ENCODE data around the gene SHROOM3. TPM values are rescaled to one million over a fixed set of nuclear protein-coding genes. Genes with fewer than 3 reads are reported as not detected.

SHROOM3 gene
- total and polyA plus RNA-seq, 2 donors (not counting 1 experiment from before 2014, with no cell fraction given): 0.91 to 1.5 TPM

- ChIA-PET CTCF (no interaction called here), POLR2A (no interaction called here)
- no peak for TF ChIP-seq CTCF (IDR thresholded peaks at IDR 0.05)
- Histone ChIP-seq H3K79me2 (ENCODE audit: control insufficient read depth, insufficient read depth, low read length) (no peaks in the 10 kb centered on the region), H4K20me1 (ENCODE audit: control insufficient read depth, insufficient read depth, low read length, poor library complexity, severe bottlenecking) (no peaks in the 10 kb centered on the region), H3K9me3 (ENCODE audit: control extremely low read depth in 1 of 3, control insufficient read depth in 2 of 3, insufficient read depth in 1 of 3, low read length in 2 of 3) (no peaks in the 10 kb centered on the region), H3K9ac (ENCODE audit: low read length) (no peak overlapping the region), H3K4me2 (replicated peaks; ENCODE audit: low read depth, low read length, poor library complexity, severe bottlenecking) (no peak overlapping the region), H3K36me3 (replicated peaks in 1 of 2; ENCODE audit: control extremely low read depth in 1 of 2, control insufficient read depth in 1 of 2, extremely low read depth in 1 of 2, insufficient read depth in 2 of 2, low read length in 1 of 2) (no peaks in the 10 kb centered on the region), H3K4me3 (ENCODE audit: control extremely low read depth in 1 of 5, extremely low read depth in 1 of 5, insufficient read depth in 1 of 5, low read depth in 2 of 5, low read length in 4 of 5) (no peak overlapping the region), H3K27ac (ENCODE audit: low read length in 2 of 2) (no peak overlapping the region), H2AFZ (ENCODE audit: insufficient read depth, low read depth, low read length, poor library complexity, severe bottlenecking) (no peak overlapping the region), H3K27me3 (replicated peaks in 1 of 4; ENCODE audit: control extremely low read depth in 1 of 4, control insufficient read depth in 3 of 4, insufficient read depth in 4 of 4, low read length in 3 of 4) (no peaks in the 10 kb centered on the region), H3K4me1 (ENCODE audit: control insufficient read depth in 2 of 2, insufficient read depth in 2 of 2, low read length in 2 of 2) (no peaks in the 10 kb centered on the region)
- ATAC-seq (ENCODE audit: low read depth): no peak
- Mint-ChIP-seq H3K27me3 (no peaks in the 10 kb centered on the region), H3K4me3 (no peak overlapping the region), H3K27ac (no peak overlapping the region), H3K4me1 (no peaks in the 10 kb centered on the region), H3K9me3 (ENCODE audit: insufficient read depth) (no peaks in the 10 kb centered on the region)
- intact Hi-C loops (cut with micrococcal nuclease): loop anchor here (5.0 kb wide), 1 partner anchor 233 kb away; no protein-coding TSS in a partner anchor
- DNase-seq: no peak
Measured at GRCh38 chr4:76514087-76514486, 79.1 kb downstream of the SHROOM3 start.

GRCh38 chr4:76515975-76516843, 81.2 kb downstream of the SHROOM3 start:
- intact Hi-C loops (cut with micrococcal nuclease): no loop called here
- H3K79me2 ChIP-seq (ENCODE audit: control insufficient read depth, insufficient read depth, low read length): no peaks in the 10 kb centered on the region
- Mint-ChIP-seq H3K4me3 (no peak overlapping the region), H3K27ac (no peak overlapping the region), H3K4me1 (no peaks in the 10 kb centered on the region), H3K27me3 (no peaks in the 10 kb centered on the region), H3K9me3 (ENCODE audit: insufficient read depth) (no peaks in the 10 kb centered on the region)
- no peaks in the 10 kb centered on the region for H3K4me1 ChIP-seq (ENCODE audit: control insufficient read depth in 2 of 2, insufficient read depth in 2 of 2, low read length in 2 of 2)
- H3K9ac ChIP-seq (ENCODE audit: low read length): no peak overlapping the region
- H3K4me3 ChIP-seq (ENCODE audit: control extremely low read depth in 1 of 5, extremely low read depth in 1 of 5, insufficient read depth in 1 of 5, low read depth in 2 of 5, low read length in 4 of 5): no peak overlapping the region
- H3K36me3 ChIP-seq (replicated peaks in 1 of 2; ENCODE audit: control extremely low read depth in 1 of 2, control insufficient read depth in 1 of 2, extremely low read depth in 1 of 2, insufficient read depth in 2 of 2, low read length in 1 of 2): no peaks in the 10 kb centered on the region
- DNase-seq (no peak), ATAC-seq (ENCODE audit: low read depth) (no peak)
- TF ChIP-seq EZH2 (IDR thresholded peaks at IDR 0.05; ENCODE audit: borderline replicate concordance, insufficient read depth, low read depth, low read length, poor library complexity, severe bottlenecking): no peak
- no peak for TF ChIP-seq CTCF (IDR thresholded peaks at IDR 0.05)
- POLR2A ChIA-PET: no interaction called here
- no peak overlapping the region for H2AFZ ChIP-seq (ENCODE audit: insufficient read depth, low read depth, low read length, poor library complexity, severe bottlenecking)
- no peaks in the 10 kb centered on the region for H3K9me3 ChIP-seq (ENCODE audit: control extremely low read depth in 1 of 3, control insufficient read depth in 2 of 3, insufficient read depth in 1 of 3, low read length in 2 of 3)
- no CpG with 5 or more reads among the region's 2 CpGs for WGBS (ENCODE audit: insufficient coverage)
- H4K20me1 ChIP-seq (ENCODE audit: control insufficient read depth, insufficient read depth, low read length, poor library complexity, severe bottlenecking): no peaks in the 10 kb centered on the region
- H3K4me2 ChIP-seq (replicated peaks; ENCODE audit: low read depth, low read length, poor library complexity, severe bottlenecking): no peak overlapping the region
- CTCF ChIA-PET: interaction anchor here (1.0 kb wide), 1 partner anchor 14 kb away, joined by 3 read pairs; no protein-coding TSS in a partner anchor
- H3K27me3 ChIP-seq (replicated peaks in 1 of 4; ENCODE audit: control extremely low read depth in 1 of 4, control insufficient read depth in 3 of 4, insufficient read depth in 4 of 4, low read length in 3 of 4): no peaks in the 10 kb centered on the region
- no peak overlapping the region for H3K27ac ChIP-seq (ENCODE audit: low read length in 2 of 2)
